GM23338 (cell line): ENCODE results near the gene CYP19A1.

Source experiments
- CREB1 ChIP-seq: fragments of 250-450 bp; sonication (Bioruptor Pico); IDR thresholded peaks from 2 replicates; pipeline ENCODE4 v1.5.0; 2020; ENCODE audit warnings: low read depth, mild to moderate bottlenecking, moderate library complexity
- CTCF ChIP-seq, 2 experiments: fragments of 200-600 bp in 1 of 2; sonication (generic) in 1 of 2; conservative IDR thresholded peaks; 2 replicates each; pipeline versions ENCODE4 v1.5.1 to v1.6.1; 2016 to 2017; ENCODE audit warnings: antibody characterized with exemption in 2 of 2, low read depth in 2 of 2, mild to moderate bottlenecking in 2 of 2, moderate library complexity in 1 of 2
- ETS1 ChIP-seq: IDR thresholded peaks from 2 replicates; pipeline ENCODE4 v1.6.1; 2016; ENCODE audit warnings: antibody characterized with exemption
- EZH2 ChIP-seq: fragments of 200-600 bp; sonication (generic); IDR thresholded peaks from one replicate; pipeline ENCODE4 v1.8.0; 2017; ENCODE audit warnings: antibody characterized with exemption, mild to moderate bottlenecking, low read depth; ENCODE audit not compliant: unreplicated experiment
- EZH2phosphoT487 ChIP-seq: fragments of 200-600 bp; sonication (generic); IDR thresholded peaks from one replicate; pipeline ENCODE4 v1.8.1; 2018; ENCODE audit warnings: antibody characterized with exemption; ENCODE audit not compliant: unreplicated experiment
- JUNB ChIP-seq: IDR thresholded peaks from one replicate; pipeline ENCODE4 v1.6.1; 2016; ENCODE audit warnings: antibody characterized with exemption; ENCODE audit not compliant: unreplicated experiment
- POLR2AphosphoS5 ChIP-seq: IDR thresholded peaks from 2 replicates; pipeline ENCODE4 v1.6.1; 2016; ENCODE audit warnings: antibody characterized with exemption, low read depth
- REST ChIP-seq: IDR thresholded peaks from one replicate; pipeline ENCODE4 v1.6.1; 2018; ENCODE audit warnings: antibody characterized with exemption; ENCODE audit not compliant: unreplicated experiment

- TF ChIP-seq CTCF (conservative IDR thresholded peaks at IDR 0.05; ENCODE audit: low read depth in 2 of 2) (no peak), JUNB (no peak), POLR2AphosphoS5 (no peak), EZH2 (no peak), REST (no peak), ETS1 (no peak), EZH2phosphoT487 (no peak), CREB1 (no peak)
These were observed 38.8 kb upstream of the CYP19A1 start for GRCh38 chr15:51377038-51377786.
